Measurements from ENCODE around the gene KITLG. TPM values are rescaled to one million over a fixed set of nuclear protein-coding genes. Genes with fewer than 3 reads are reported as not detected.

KITLG gene
- total RNA-seq, 1 experiment from 2014 or later, result 11.7 TPM

- no peak for TF ChIP-seq CTCF (conservative IDR thresholded peaks at IDR 0.05)
- Mint-ChIP-seq H3K27ac (no peak overlapping the region), H3K9me3 (peaks cover 17 to 19% of the 10 kb centered on the region in 2 experiments), H3K4me1 (no peaks in the 10 kb centered on the region), H3K4me3 (no peak overlapping the region), H3K36me3 (ENCODE audit: insufficient read depth in 1 of 3, low read depth in 3 of 3) (peaks cover 9 to 18% (median 13%) of the 10 kb centered on the region in 3 experiments; a peak in 6 of 7 replicates), H3K27me3 (ENCODE audit: low read depth) (no peaks in the 10 kb centered on the region)
- whole genome bisulfite sequencing (ENCODE audit: extremely low coverage, insufficient read length, low lambda C conversion rate), result no CpG with 5 or more reads among the region's 1 CpG
- H2BK15ac ChIP-seq (ENCODE audit: low read depth, low read length), result no peak overlapping the region
- no peak overlapping the region for H3T11ph ChIP-seq (ENCODE audit: low read length)
- no peak overlapping the region for H3K56ac ChIP-seq (ENCODE audit: insufficient read length, low read depth, low read length)
- no peak overlapping the region for H3K4ac ChIP-seq (ENCODE audit: low read depth, low read length)
- H3K9me3 ChIP-seq (ENCODE audit: control insufficient read depth, low read depth, low read length), result no peaks in the 10 kb centered on the region
- no peak overlapping the region for H4K8ac ChIP-seq (replicated peaks; ENCODE audit: insufficient read length, low read depth, low read length)
- H3K4me2 ChIP-seq (ENCODE audit: insufficient read depth, insufficient read length, low read length), result no peak overlapping the region
- H3K23ac ChIP-seq (ENCODE audit: insufficient read length, low read depth, low read length), result no peak overlapping the region
- H2BK5ac ChIP-seq (ENCODE audit: insufficient read length, low read length), result no peak overlapping the region
- H4K20me1 ChIP-seq (ENCODE audit: control insufficient read depth, insufficient read depth, insufficient read length), result no peaks in the 10 kb centered on the region
- H3K79me1 ChIP-seq (ENCODE audit: insufficient read depth, low read depth, low read length, poor library complexity, severe bottlenecking), result no peaks in the 10 kb centered on the region
- H3K4me1 ChIP-seq (ENCODE audit: insufficient read depth, low read length), result no peaks in the 10 kb centered on the region
- no peak overlapping the region for H3K27ac ChIP-seq (ENCODE audit: insufficient read length, low read depth, low read length)
- H3K18ac ChIP-seq (ENCODE audit: insufficient read length, low read depth, low read length), result no peak overlapping the region
- H3K27me3 ChIP-seq (ENCODE audit: insufficient read depth, low read length), result no peaks in the 10 kb centered on the region
- H2AFZ ChIP-seq (ENCODE audit: low read length), result no peak overlapping the region
- H3K9ac ChIP-seq (ENCODE audit: extremely low read depth, insufficient read length, low read length), result no peak overlapping the region
- no peak overlapping the region for H2BK20ac ChIP-seq (ENCODE audit: low read depth, low read length, poor library complexity, severe bottlenecking)
- H4K91ac ChIP-seq (ENCODE audit: insufficient read length, low read depth, low read length), result no peak overlapping the region
- no peak overlapping the region for H2AK5ac ChIP-seq (ENCODE audit: insufficient read length, low read length)
- H3K14ac ChIP-seq (ENCODE audit: insufficient read depth, low read length), result no peak overlapping the region
- no peak overlapping the region for H2BK12ac ChIP-seq (ENCODE audit: insufficient read length, low read depth, low read length)
- no peak overlapping the region for H2BK120ac ChIP-seq (ENCODE audit: low read depth, low read length, poor library complexity, severe bottlenecking)
- DNase-seq, result no peak
- no peaks in the 10 kb centered on the region for H3K23me2 ChIP-seq (ENCODE audit: insufficient read length, low read depth, low read length, poor library complexity, severe bottlenecking)
- H3K79me2 ChIP-seq (ENCODE audit: insufficient read depth, low read length), result no peaks in the 10 kb centered on the region
- no peak overlapping the region for H4K5ac ChIP-seq (ENCODE audit: insufficient read length, low read depth, low read length)
Observed at GRCh38 chr12:88590851-88591250, 10.6 kb upstream of the KITLG start.

Measured in H9 (cell line).